Stimulated activated naive B cell treated with anti-CD40 and anti-IgM and Interleukin-4, amounts not matched to agents 10 μg/mL and 1 μg/mL and 100 μg/mL, for 72 hours (primary cell): ENCODE results near the gene HSF5.
"Not testable (repeated sequence)": the region's sequence is repeated elsewhere in the genome, so short reads cannot be mapped to it uniquely, and the experiment has no call there.

ENCODE experiments used
- ATAC-seq, 2 donors: fragments of 150-1000 bp; cut with Tn5 transposase; replicated peaks; 2 replicates each; pipeline ENCODE4 v1.10.0; 2021; ENCODE audit warnings: moderate library complexity in 1 of 2
- DNase-seq: peaks from one replicate; pipeline ENCODE4 v3.0.0; 2021
- H3K27ac Mint-ChIP-seq: one replicate; pipeline ENCODE4 v1.8.0; 2022; ENCODE audit warnings: mild to moderate bottlenecking, mixed read lengths
- H3K27me3 Mint-ChIP-seq, 2 donors: one replicate each; pipeline ENCODE4 v1.8.0; 2022; ENCODE audit warnings: mixed read lengths in 2 of 2
- H3K36me3 Mint-ChIP-seq, 2 donors: one replicate each; pipeline ENCODE4 v1.8.0; 2022; ENCODE audit warnings: mixed read lengths in 2 of 2, mild to moderate bottlenecking in 1 of 2
- H3K4me1 Mint-ChIP-seq, 2 donors: one replicate each; pipeline ENCODE4 v1.8.0; 2022; ENCODE audit warnings: mixed read lengths in 2 of 2, mild to moderate bottlenecking in 1 of 2
- H3K4me3 Mint-ChIP-seq, 2 donors: one replicate each; pipeline ENCODE4 v1.8.0; 2022; ENCODE audit warnings: mild to moderate bottlenecking in 2 of 2, mixed read lengths in 2 of 2, moderate library complexity in 1 of 2
- H3K9me3 Mint-ChIP-seq, 2 donors: one replicate each; pipeline ENCODE4 v1.8.0; 2022; ENCODE audit warnings: mixed read lengths in 2 of 2, mild to moderate bottlenecking in 1 of 2

HSF5 gene

GRCh38 chr17:58508341-58509067, 20.3 kb upstream of the HSF5 start:
- Mint-ChIP-seq H3K9me3 (no peaks in the 10 kb centered on the region), H3K27me3 (no peaks in the 10 kb centered on the region), H3K4me3 (no peak overlapping the region), H3K4me1 (peaks cover 55 to 82% of the 10 kb centered on the region in 2 donors), H3K27ac (peak overlapping the region; percentile 22), H3K36me3 (peaks cover 69 to 88% of the 10 kb centered on the region in 2 donors)
- DNase-seq: no peak
- ATAC-seq: no peak

GRCh38 chr17:58507123-58507634, 19.0 kb upstream of the HSF5 start:
- ATAC-seq (no peak), DNase-seq (no peak)
- no peak overlapping the region for H3K4me3 Mint-ChIP-seq
- no peaks in the 10 kb centered on the region for H3K9me3 Mint-ChIP-seq
- peak overlapping the region; percentile 85 for H3K27ac Mint-ChIP-seq
- H3K36me3 Mint-ChIP-seq: peaks cover 71 to 87% of the 10 kb centered on the region in 2 donors
- H3K27me3 Mint-ChIP-seq: no peaks in the 10 kb centered on the region
- H3K4me1 Mint-ChIP-seq: peaks cover 47 to 72% of the 10 kb centered on the region in 2 donors

GRCh38 chr17:58506354-58507080, 18.3 kb upstream of the HSF5 start:
- Mint-ChIP-seq H3K27ac (peak overlapping the region; percentile 85), H3K27me3 (no peaks in the 10 kb centered on the region), H3K4me1 (peaks cover 45 to 65% of the 10 kb centered on the region in 2 donors), H3K4me3 (no peak overlapping the region), H3K36me3 (peaks cover 65 to 80% of the 10 kb centered on the region in 2 donors), H3K9me3 (no peaks in the 10 kb centered on the region)
- DNase-seq: no peak
- no peak for ATAC-seq

GRCh38 chr17:58504826-58505351, 16.7 kb upstream of the HSF5 start:
- Mint-ChIP-seq H3K27ac (peak overlapping the region; percentile 97), H3K4me1 (peaks cover 32 to 49% of the 10 kb centered on the region in 2 donors), H3K36me3 (peaks cover 55 to 65% of the 10 kb centered on the region in 2 donors), H3K9me3 (no peaks in the 10 kb centered on the region), H3K27me3 (no peaks in the 10 kb centered on the region), H3K4me3 (peak overlapping the region; percentile 63 to 83)
- DNase-seq (peak; percentile 63), ATAC-seq (peak; percentile 98)

GRCh38 chr17:58503866-58504265, 15.7 kb upstream of the HSF5 start:
- ATAC-seq (no peak), DNase-seq (no peak)
- H3K9me3 Mint-ChIP-seq: no peaks in the 10 kb centered on the region
- no peaks in the 10 kb centered on the region for H3K27me3 Mint-ChIP-seq
- H3K4me1 Mint-ChIP-seq: peaks cover 24 to 52% of the 10 kb centered on the region in 2 donors
- H3K4me3 Mint-ChIP-seq: peak overlapping the region in 1 of 2 donors; percentile 39
- H3K27ac Mint-ChIP-seq: peak overlapping the region; percentile 97
- peaks cover 52 to 65% of the 10 kb centered on the region in 2 donors for H3K36me3 Mint-ChIP-seq

- peaks cover 23 to 52% of the 10 kb centered on the region in 2 donors for H3K4me1 Mint-ChIP-seq
- peaks cover 51 to 66% of the 10 kb centered on the region in 2 donors for H3K36me3 Mint-ChIP-seq
- not testable (repeated sequence) for H3K9me3 Mint-ChIP-seq, DNase-seq, ATAC-seq, H3K27me3 Mint-ChIP-seq, H3K4me3 Mint-ChIP-seq
- H3K27ac Mint-ChIP-seq: peak overlapping the region; percentile 89
Measured at GRCh38 chr17:58503134-58503533, 14.9 kb upstream of the HSF5 start.

GRCh38 chr17:58501451-58501850, 13.2 kb upstream of the HSF5 start:
- Mint-ChIP-seq H3K4me1 (peaks cover 22 to 44% of the 10 kb centered on the region in 2 donors), H3K27ac (no peak overlapping the region), H3K36me3 (peaks cover 46 to 67% of the 10 kb centered on the region in 2 donors), H3K9me3 (no peaks in the 10 kb centered on the region), H3K4me3 (no peak overlapping the region), H3K27me3 (no peaks in the 10 kb centered on the region)
- ATAC-seq: no peak
- DNase-seq: no peak

GRCh38 chr17:58498177-58498828, 10.1 kb upstream of the HSF5 start:
- H3K27ac Mint-ChIP-seq: peak overlapping the region; percentile 2
- H3K36me3 Mint-ChIP-seq: peaks cover 52 to 66% of the 10 kb centered on the region in 2 donors
- ATAC-seq (no peak), DNase-seq (no peak)
- no peaks in the 10 kb centered on the region for H3K27me3 Mint-ChIP-seq
- no peaks in the 10 kb centered on the region for H3K9me3 Mint-ChIP-seq
- H3K4me3 Mint-ChIP-seq: no peak overlapping the region
- H3K4me1 Mint-ChIP-seq: peaks cover 16 to 29% of the 10 kb centered on the region in 2 donors

- H3K4me1 Mint-ChIP-seq: peaks cover 22 to 39% of the 10 kb centered on the region in 2 donors
- no peak for ATAC-seq
- DNase-seq: no peak
- peaks cover 65 to 78% of the 10 kb centered on the region in 2 donors for H3K36me3 Mint-ChIP-seq
- peak overlapping the region; percentile 37 for H3K27ac Mint-ChIP-seq
- H3K27me3 Mint-ChIP-seq: no peaks in the 10 kb centered on the region
- H3K4me3 Mint-ChIP-seq: no peak overlapping the region
- no peaks in the 10 kb centered on the region for H3K9me3 Mint-ChIP-seq
Measured at GRCh38 chr17:58493506-58493905, 5.3 kb upstream of the HSF5 start.

- peak in 1 of 2 donors; percentile 50 for ATAC-seq
- Mint-ChIP-seq H3K36me3 (peaks cover 61 to 70% of the 10 kb centered on the region in 2 donors), H3K4me1 (peaks cover 18 to 36% of the 10 kb centered on the region in 2 donors), H3K9me3 (no peaks in the 10 kb centered on the region), H3K27ac (peak overlapping the region; percentile 76), H3K27me3 (no peaks in the 10 kb centered on the region), H3K4me3 (no peak overlapping the region)
- no peak for DNase-seq
Measured at GRCh38 chr17:58492238-58493121, 4.3 kb upstream of the HSF5 start.

- no peak for DNase-seq
- no peak overlapping the region for H3K27ac Mint-ChIP-seq
- peaks cover 19 to 41% of the 10 kb centered on the region in 2 donors for H3K4me1 Mint-ChIP-seq
- no peaks in the 10 kb centered on the region for H3K9me3 Mint-ChIP-seq
- H3K4me3 Mint-ChIP-seq: no peak overlapping the region
- H3K36me3 Mint-ChIP-seq: peaks cover 58 to 62% of the 10 kb centered on the region in 2 donors
- H3K27me3 Mint-ChIP-seq: no peaks in the 10 kb centered on the region
- ATAC-seq: no peak
Measured at GRCh38 chr17:58491510-58492045, 3.4 kb upstream of the HSF5 start.

GRCh38 chr17:58488428-58488890, 251 bp upstream of the HSF5 start:
- H3K27ac Mint-ChIP-seq: peak overlapping the region; percentile 42
- H3K36me3 Mint-ChIP-seq: peaks cover 40 to 44% of the 10 kb centered on the region in 2 donors
- no peaks in the 10 kb centered on the region for H3K9me3 Mint-ChIP-seq
- ATAC-seq (no peak), DNase-seq (no peak)
- H3K4me1 Mint-ChIP-seq: peaks cover 12 to 36% of the 10 kb centered on the region in 2 donors
- no peaks in the 10 kb centered on the region for H3K27me3 Mint-ChIP-seq
- H3K4me3 Mint-ChIP-seq: peak overlapping the region in 1 of 2 donors; percentile 36

GRCh38 chr17:58484600-58484999, 3.6 kb downstream of the HSF5 start:
- ATAC-seq: no peak
- no peaks in the 10 kb centered on the region for H3K9me3 Mint-ChIP-seq
- no peak for DNase-seq
- no peak overlapping the region for H3K4me3 Mint-ChIP-seq
- no peak overlapping the region for H3K27ac Mint-ChIP-seq
- no peaks in the 10 kb centered on the region for H3K27me3 Mint-ChIP-seq
- H3K36me3 Mint-ChIP-seq: peaks cover 21 to 26% of the 10 kb centered on the region in 2 donors
- H3K4me1 Mint-ChIP-seq: peaks cover 8 to 13% of the 10 kb centered on the region in 2 donors
